Stomach (tissue), 9 donors: ENCODE results near the gene SPINT3. TPM values are rescaled to one million over a fixed set of nuclear protein-coding genes. Genes with fewer than 3 reads are reported as not detected.

Experiments used
- DNase-seq, 2 donors: peaks; one replicate each; pipeline versions ENCODE4 v3.0.0 to v3.0.0-alpha.2; 2013 to 2019
- H3K27ac ChIP-seq, 5 donors: fragments of 200-600 bp in 4 of 5; sonication (generic) in 4 of 5; one replicate each; pipeline ENCODE4 v1.5.1; 2013 to 2019; ENCODE audit warnings: mild to moderate bottlenecking in 1 of 5, moderate library complexity in 1 of 5
- H3K27me3 ChIP-seq, 3 donors: fragments of 200-600 bp; sonication (generic); one replicate each; pipeline ENCODE4 v1.5.1; 2017 to 2019; ENCODE audit warnings: mixed run types in 1 of 3
- H3K36me3 ChIP-seq, 4 donors: fragments of 200-600 bp; sonication (generic); 1 replicate in 3 of 4; 2 replicates in 1 of 4; pipeline ENCODE4 v1.5.1; 2016 to 2019
- H3K4me1 ChIP-seq, 4 donors: fragments of 200-600 bp; sonication (generic); one replicate each; pipeline ENCODE4 v1.5.1; 2016 to 2019
- H3K4me3 ChIP-seq, 4 donors: fragments of 200-600 bp; sonication (generic) in 3 of 4; one replicate each; pipeline ENCODE4 v1.5.1; 2016 to 2019; ENCODE audit warnings: mild to moderate bottlenecking in 1 of 4
- H3K9me3 ChIP-seq, 4 donors: fragments of 200-600 bp; sonication (generic); one replicate each; pipeline ENCODE4 v1.5.1; 2016 to 2019
- CTCF ChIP-seq, 7 experiments: fragments of 450-650 bp in 4 of 7; fragments of 200-600 bp in 3 of 7; sonication (generic) in 3 of 7; IDR thresholded peaks; one replicate each; pipeline ENCODE4 v1.5.1; 2016 to 2019; ENCODE audit warnings: antibody characterized with exemption in 7 of 7, control low read depth in 2 of 7, mild to moderate bottlenecking in 1 of 7
- EP300 ChIP-seq: sonication (generic); formaldehyde crosslinking; IDR thresholded peaks from one replicate; pipeline ENCODE4 v1.6.1; 2017; ENCODE audit warnings: antibody characterized with exemption
- POLR2A ChIP-seq, 4 donors: fragments of 450-650 bp; IDR thresholded peaks; one replicate each; pipeline ENCODE4 v1.6.1; 2016; ENCODE audit warnings: antibody characterized with exemption in 4 of 4, control low read depth in 2 of 4, mild to moderate bottlenecking in 1 of 4, moderate library complexity in 1 of 4
- POLR2AphosphoS5 ChIP-seq, 3 donors: sonication (generic); formaldehyde crosslinking; IDR thresholded peaks; one replicate each; pipeline ENCODE4 v1.6.1; 2016; ENCODE audit warnings: antibody characterized with exemption in 3 of 3
- WGBS, 5 donors: extraction: QIAGEN DNeasy Blood & Tissue Kit in 3 of 5; methylation state at CpG; one replicate each; pipeline versions ENCODE4 v1.1.5 to v1.1.7; 2013 to 2018; 5-methylcytosine and 5-hydroxymethylcytosine counted together
- intact Hi-C: fragments of 100-400 bp; cut with DNase I; formaldehyde crosslinking; loops from one replicate; pipeline ENCODE4 v1.15.1; 2023; ENCODE audit warnings: low total_unique reads
- polyA plus RNA-seq, 3 donors: library from polyadenylated mRNA; stranded (reverse); fragments of 200-250 nt; gene quantifications; one replicate each; pipeline ENCODE4 v1.2.3, GENCODE V29; 2013
- total RNA-seq, 5 donors: library from RNA; depleted of rRNA; stranded (reverse); fragments of >200 nt; gene quantifications; one replicate each; pipeline versions ENCODE4 v1.1.0 to v1.2.3, GENCODE V29; 2014 to 2016
- donor health status: healthy with polysubstance abuse.
- donor health status: Bipolar disorder and iron deficiency.
- donor health status: healthy.

SPINT3 gene
- total and polyA plus RNA-seq, 8 donors = not detected

GRCh38 chr20:45507011-45507820, 8.2 kb downstream of the SPINT3 start:
- no peak overlapping the region for H3K27ac ChIP-seq

GRCh38 chr20:45506398-45506797, 9.0 kb downstream of the SPINT3 start:
- Histone ChIP-seq H3K27ac (no peak overlapping the region), H3K4me1 (no peaks in the 10 kb centered on the region), H3K36me3 (no peaks in the 10 kb centered on the region), H3K27me3 (no peaks in the 10 kb centered on the region), H3K9me3 (no peaks in the 10 kb centered on the region), H3K4me3 (no peak overlapping the region)
- DNase-seq = no peak
- no peak for TF ChIP-seq EP300
- no peak for TF ChIP-seq POLR2A (IDR thresholded peaks at IDR 0.05)
- no peak for TF ChIP-seq POLR2AphosphoS5 (IDR thresholded peaks at IDR 0.05)
- TF ChIP-seq CTCF (IDR thresholded peaks at IDR 0.05) = no peak
- intact Hi-C loops = no loop called here
- WGBS, 5 donors = 74 to 90% (median 79%) methylated on average over 2 of the region's 2 CpGs

More at GRCh38 chr20:45507011-45507820, 8.2 kb downstream of the SPINT3 start:
- no peak for TF ChIP-seq EP300
- TF ChIP-seq POLR2AphosphoS5 (IDR thresholded peaks at IDR 0.05) = no peak
- no peak for TF ChIP-seq CTCF (IDR thresholded peaks at IDR 0.05)
- TF ChIP-seq POLR2A (IDR thresholded peaks at IDR 0.05) = no peak
- Histone ChIP-seq H3K4me3 (no peak overlapping the region), H3K9me3 (no peaks in the 10 kb centered on the region), H3K4me1 (no peaks in the 10 kb centered on the region), H3K36me3 (no peaks in the 10 kb centered on the region), H3K27me3 (no peaks in the 10 kb centered on the region)
- intact Hi-C loops = no loop called here
- DNase-seq = no peak
- 76 to 83% (median 81%) methylated on average over 5 of the region's 5 CpGs for WGBS, 5 donors

GRCh38 chr20:45503403-45503802, 12.0 kb downstream of the SPINT3 start:
- H3K4me3 ChIP-seq = no peak overlapping the region
- no peak for DNase-seq
- no peaks in the 10 kb centered on the region for H3K36me3 ChIP-seq
- 18 to 41% (median 26%) methylated on average over 2 of the region's 2 CpGs for WGBS, 5 donors
- no peak overlapping the region for H3K27ac ChIP-seq
- H3K9me3 ChIP-seq = no peaks in the 10 kb centered on the region
- intact Hi-C loops = no loop called here
- no peaks in the 10 kb centered on the region for H3K4me1 ChIP-seq
- no peak for TF ChIP-seq POLR2AphosphoS5 (IDR thresholded peaks at IDR 0.05)
- TF ChIP-seq EP300 = no peak
- TF ChIP-seq CTCF (IDR thresholded peaks at IDR 0.05) = no peak
- no peak for TF ChIP-seq POLR2A (IDR thresholded peaks at IDR 0.05)
- peaks cover 0 to 19% (median 3%) of the 10 kb centered on the region in 3 donors for H3K27me3 ChIP-seq

- intact Hi-C loops = no loop called here
- H3K36me3 ChIP-seq = no peaks in the 10 kb centered on the region
- H3K27me3 ChIP-seq = peaks cover 0 to 27% (median 3%) of the 10 kb centered on the region in 3 donors
- H3K4me3 ChIP-seq = no peak overlapping the region
- 41 to 73% (median 53%) methylated on average over 1 of the region's 1 CpG for WGBS, 5 donors
- no peak overlapping the region for H3K27ac ChIP-seq
- H3K4me1 ChIP-seq = no peaks in the 10 kb centered on the region
- TF ChIP-seq POLR2A (IDR thresholded peaks at IDR 0.05) (no peak), EP300 (no peak), CTCF (IDR thresholded peaks at IDR 0.05) (no peak), POLR2AphosphoS5 (IDR thresholded peaks at IDR 0.05) (no peak)
- no peak for DNase-seq
- no peaks in the 10 kb centered on the region for H3K9me3 ChIP-seq
Measured at GRCh38 chr20:45502561-45502960, 12.9 kb downstream of the SPINT3 start.
